Lower lobe of right lung (tissue), 2 donors: Measurements from ENCODE around the gene NCKAP1. TPM values are rescaled to one million over a fixed set of nuclear protein-coding genes. Genes with fewer than 3 reads are reported as not detected.
A peak's percentile ranks its signal among the peaks of the same experiment; 100 is the strongest.

Source experiments
- ATAC-seq, 2 donors: fragments of 200-7000 bp; cut with Tn5 transposase; one replicate each; pipeline ENCODE4 v1.9.1; 2020 to 2022; ENCODE audit warnings: mild to moderate bottlenecking in 2 of 2, moderate library complexity in 2 of 2
- DNase-seq: peaks from one replicate; pipeline ENCODE4 v3.0.0-alpha.2; 2020
- H3K27ac ChIP-seq: fragments of 200-600 bp; one replicate; pipeline ENCODE4 v1.8.0; 2022
- H3K27me3 ChIP-seq: fragments of 200-600 bp; one replicate; pipeline ENCODE4 v1.8.0; 2022; ENCODE audit warnings: low read depth
- H3K36me3 ChIP-seq: fragments of 200-600 bp; one replicate; pipeline ENCODE4 v1.8.0; 2022; ENCODE audit warnings: mild to moderate bottlenecking
- H3K4me1 ChIP-seq: fragments of 200-600 bp; one replicate; pipeline ENCODE4 v1.8.0; 2022
- H3K4me3 ChIP-seq: fragments of 200-600 bp; one replicate; pipeline ENCODE4 v1.8.0; 2022; ENCODE audit warnings: mild to moderate bottlenecking
- H3K9me3 ChIP-seq: fragments of 200-600 bp; one replicate; pipeline ENCODE4 v1.8.0; 2022
- intact Hi-C: fragments of 100-400 bp; cut with DNase I; formaldehyde crosslinking; loops from one replicate; pipeline ENCODE4 v1.11.0; 2022
- total RNA-seq: library from RNA; stranded (reverse); fragmentation: NEBNext Ultra II Directional; extraction: Animal tissue kit (Norgen Biotek cat#: 25700); gene quantifications from one replicate; pipeline ENCODE4 v1.2.1, GENCODE V29; 2021
- TF ChIP-seq, protein P1 (sequence below): fragments of 200-600 bp; IDR thresholded peaks from one replicate; pipeline ENCODE4 v1.8.0; 2022; ENCODE audit warnings: antibody characterized with exemption, mild to moderate bottlenecking
- donor health status: DM: no; HTN: yes; CAD: no; lungs with severe emphysema.

Gene NCKAP1
- total RNA-seq, 1 donor from 2014 or later = 96.8 TPM

DNA sequence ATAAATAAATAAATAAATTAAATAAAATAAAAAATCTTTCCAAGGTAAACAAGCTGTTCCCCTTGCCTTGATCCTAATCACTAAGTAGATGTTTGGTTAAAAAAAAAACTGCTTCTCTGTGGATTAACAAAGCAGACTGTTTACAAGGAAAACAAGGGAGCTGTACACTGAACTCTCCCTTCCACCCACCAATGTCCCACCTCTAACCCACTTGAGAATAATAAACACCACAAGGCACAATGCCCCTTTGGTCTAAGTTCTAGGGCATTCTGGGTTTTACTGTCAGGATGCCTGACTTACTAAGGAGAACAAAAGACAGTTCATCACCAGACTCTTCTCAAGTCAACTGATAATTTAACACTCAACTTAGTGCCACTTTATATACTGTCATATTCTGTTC lies 83.5 kb downstream of the NCKAP1 start:
- Histone ChIP-seq H3K36me3 (peaks cover 63% of the 10 kb centered on the region), H3K4me3 (no peak overlapping the region), H3K4me1 (no peaks in the 10 kb centered on the region), H3K9me3 (no peaks in the 10 kb centered on the region), H3K27me3 (no peaks in the 10 kb centered on the region), H3K27ac (no peak overlapping the region)
- intact Hi-C loops = no loop called here
- no peak for ATAC-seq
- TF ChIP-seq, protein P1, sequence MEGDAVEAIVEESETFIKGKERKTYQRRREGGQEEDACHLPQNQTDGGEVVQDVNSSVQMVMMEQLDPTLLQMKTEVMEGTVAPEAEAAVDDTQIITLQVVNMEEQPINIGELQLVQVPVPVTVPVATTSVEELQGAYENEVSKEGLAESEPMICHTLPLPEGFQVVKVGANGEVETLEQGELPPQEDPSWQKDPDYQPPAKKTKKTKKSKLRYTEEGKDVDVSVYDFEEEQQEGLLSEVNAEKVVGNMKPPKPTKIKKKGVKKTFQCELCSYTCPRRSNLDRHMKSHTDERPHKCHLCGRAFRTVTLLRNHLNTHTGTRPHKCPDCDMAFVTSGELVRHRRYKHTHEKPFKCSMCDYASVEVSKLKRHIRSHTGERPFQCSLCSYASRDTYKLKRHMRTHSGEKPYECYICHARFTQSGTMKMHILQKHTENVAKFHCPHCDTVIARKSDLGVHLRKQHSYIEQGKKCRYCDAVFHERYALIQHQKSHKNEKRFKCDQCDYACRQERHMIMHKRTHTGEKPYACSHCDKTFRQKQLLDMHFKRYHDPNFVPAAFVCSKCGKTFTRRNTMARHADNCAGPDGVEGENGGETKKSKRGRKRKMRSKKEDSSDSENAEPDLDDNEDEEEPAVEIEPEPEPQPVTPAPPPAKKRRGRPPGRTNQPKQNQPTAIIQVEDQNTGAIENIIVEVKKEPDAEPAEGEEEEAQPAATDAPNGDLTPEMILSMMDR = no peak
- DNase-seq = no peak

DNA sequence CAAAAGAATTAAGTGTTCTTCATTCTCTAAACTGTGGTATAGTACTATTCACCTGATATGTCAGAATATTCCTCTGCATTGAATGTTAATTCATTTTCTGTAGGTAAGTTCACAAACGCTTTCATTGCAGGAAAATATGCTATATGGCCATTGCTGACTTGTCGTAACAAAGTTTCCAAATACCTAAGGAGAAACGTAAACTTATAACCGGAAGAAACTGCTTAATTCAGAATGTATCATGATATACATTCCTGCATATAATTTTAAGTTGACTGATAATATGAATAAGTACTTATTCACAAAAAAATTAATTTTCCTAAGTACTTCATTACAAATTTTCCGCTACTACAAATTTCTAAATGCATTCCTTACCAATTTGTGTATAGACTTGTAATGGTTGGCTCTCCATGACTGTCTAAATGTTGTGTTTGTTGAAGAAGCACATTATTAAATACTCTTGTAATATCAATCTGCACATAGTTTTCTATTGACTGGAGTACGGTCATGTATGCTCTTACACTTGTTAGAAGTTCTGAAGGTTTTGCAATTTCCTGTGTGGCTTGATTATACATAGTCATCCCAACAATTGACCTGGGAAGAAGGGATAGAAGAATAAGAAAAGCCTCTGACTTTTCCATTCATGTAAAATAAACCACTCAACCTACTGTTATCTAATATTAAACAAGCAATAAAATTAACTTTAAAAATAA lies 85.4 kb downstream of the NCKAP1 start:
- H3K4me3 ChIP-seq = no peak overlapping the region
- ATAC-seq = no peak
- no peak overlapping the region for H3K27ac ChIP-seq
- no peaks in the 10 kb centered on the region for H3K9me3 ChIP-seq
- no peak for DNase-seq
- TF ChIP-seq, protein P1 = no peak
- intact Hi-C loops = no loop called here
- H3K4me1 ChIP-seq = no peaks in the 10 kb centered on the region
- H3K36me3 ChIP-seq = peaks cover 63% of the 10 kb centered on the region
- no peaks in the 10 kb centered on the region for H3K27me3 ChIP-seq

DNA sequence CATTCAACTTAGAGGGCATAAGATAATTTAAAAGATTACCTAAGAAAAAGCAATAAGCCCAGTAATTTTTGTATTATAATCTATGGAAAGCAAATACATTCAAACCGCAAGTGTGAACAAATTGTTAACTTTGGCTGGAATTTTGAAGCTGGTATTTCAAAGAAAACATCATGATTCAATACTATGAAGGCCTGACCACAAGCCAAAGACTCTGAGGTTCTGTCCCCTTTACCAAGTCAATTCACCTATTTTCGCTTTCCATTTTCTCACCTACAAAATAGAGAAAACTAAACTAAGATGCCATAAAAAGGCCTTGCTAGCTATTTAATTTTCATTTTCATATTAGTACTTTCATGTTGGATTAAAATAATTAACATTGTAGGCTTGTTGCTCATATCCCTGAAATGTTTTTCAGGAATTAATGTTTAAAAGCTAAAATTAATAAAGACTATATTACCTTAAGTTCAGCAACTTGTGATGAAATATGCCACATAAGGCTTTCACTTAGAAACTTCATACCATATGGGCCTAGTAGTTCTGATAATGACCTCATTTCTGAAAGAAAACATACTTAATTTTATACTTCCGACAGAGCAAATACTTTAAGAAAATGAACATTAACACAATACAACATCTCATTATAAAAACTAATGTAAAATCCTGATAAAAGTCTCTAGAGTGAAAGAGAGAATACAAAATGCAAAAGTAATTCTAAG lies 86.2 kb downstream of the NCKAP1 start:
- no peak overlapping the region for H3K4me3 ChIP-seq
- no peaks in the 10 kb centered on the region for H3K27me3 ChIP-seq
- H3K4me1 ChIP-seq = no peaks in the 10 kb centered on the region
- intact Hi-C loops = no loop called here
- TF ChIP-seq, protein P1 = no peak
- H3K27ac ChIP-seq = no peak overlapping the region
- no peak for DNase-seq
- no peak for ATAC-seq
- peaks cover 60% of the 10 kb centered on the region for H3K36me3 ChIP-seq
- no peaks in the 10 kb centered on the region for H3K9me3 ChIP-seq

DNA sequence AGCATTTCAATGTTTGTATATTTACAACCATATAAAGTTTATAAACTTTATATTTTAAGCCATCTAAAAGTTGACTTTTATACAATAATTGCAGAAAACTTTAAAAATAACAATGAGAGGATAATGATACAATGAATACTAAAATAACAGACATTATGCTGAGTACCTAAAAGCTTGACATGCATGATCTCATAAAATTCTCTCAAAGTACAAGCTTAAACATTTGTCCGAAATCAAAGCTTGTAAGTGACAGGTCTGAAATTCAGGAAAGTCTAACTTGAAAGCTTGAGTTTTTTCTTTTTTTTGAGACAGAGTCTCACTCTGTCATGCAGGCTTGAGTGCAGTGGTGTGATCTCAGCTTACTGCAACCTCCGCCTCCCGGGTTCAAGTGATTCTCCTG lies 87.7 kb downstream of the NCKAP1 start:
- DNase-seq (no peak), ATAC-seq (no peak)
- intact Hi-C loops = no loop called here
- TF ChIP-seq, protein P1 = no peak
- Histone ChIP-seq H3K27ac (no peak overlapping the region), H3K36me3 (peaks cover 48% of the 10 kb centered on the region), H3K4me1 (no peaks in the 10 kb centered on the region), H3K27me3 (no peaks in the 10 kb centered on the region), H3K9me3 (no peaks in the 10 kb centered on the region), H3K4me3 (no peak overlapping the region)

DNA sequence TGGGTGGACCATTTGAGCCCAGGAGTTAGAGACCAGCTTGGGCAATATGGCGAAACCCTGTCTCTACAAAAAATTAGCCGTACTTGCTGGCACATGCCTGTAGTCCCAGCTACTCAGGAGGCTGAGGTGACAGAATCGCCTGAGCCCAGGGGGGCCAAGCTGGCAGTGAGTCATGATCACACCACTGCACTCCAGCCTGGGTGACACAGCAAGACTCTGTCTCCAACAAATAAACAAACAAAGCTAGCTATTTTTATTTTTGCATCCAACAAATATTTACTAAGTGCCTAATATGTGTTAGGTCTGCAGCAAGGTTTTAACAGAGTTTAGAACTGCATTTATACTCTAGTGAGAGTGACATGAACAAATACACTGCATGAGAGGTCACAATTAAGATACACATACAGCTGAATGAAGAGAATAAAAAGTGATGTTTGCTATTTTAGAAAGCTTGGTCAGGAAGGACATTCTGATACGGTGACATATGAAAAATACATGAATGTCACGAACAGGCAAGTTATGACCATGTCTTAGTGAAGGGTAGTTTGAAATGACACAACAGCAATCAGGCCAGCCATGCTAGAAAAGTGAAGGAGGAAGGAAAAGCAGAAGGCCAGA lies 88.6 kb downstream of the NCKAP1 start:
- H3K4me3 ChIP-seq = no peak overlapping the region
- peaks cover 50% of the 10 kb centered on the region for H3K36me3 ChIP-seq
- no peaks in the 10 kb centered on the region for H3K27me3 ChIP-seq
- ATAC-seq (peak in 1 of 2 donors; percentile 49), DNase-seq (no peak)
- no peaks in the 10 kb centered on the region for H3K4me1 ChIP-seq
- TF ChIP-seq, protein P1 = no peak
- intact Hi-C loops = no loop called here
- H3K9me3 ChIP-seq = no peaks in the 10 kb centered on the region
- no peak overlapping the region for H3K27ac ChIP-seq
